Epithelial cell of esophagus (primary cell): ENCODE results near the gene ADAM33.

Experiments
- DNase-seq: peaks from one replicate; pipeline ENCODE4 v3.0.0; 2010; ENCODE audit warnings: low read depth
- H3K4me3 ChIP-seq: 2 replicates; pipeline ENCODE4 v1.5.1; 2011; ENCODE audit warnings: mild to moderate bottlenecking, low read length, control low read depth
- CTCF ChIP-seq: IDR thresholded peaks from 2 replicates; pipeline ENCODE4 v1.5.1; 2011; ENCODE audit warnings: low read depth, mild to moderate bottlenecking, low read length, control low read depth, inconsistent platforms; ENCODE audit not compliant: insufficient read depth; ENCODE audit errors: missing control alignments

ADAM33 gene

DNA sequence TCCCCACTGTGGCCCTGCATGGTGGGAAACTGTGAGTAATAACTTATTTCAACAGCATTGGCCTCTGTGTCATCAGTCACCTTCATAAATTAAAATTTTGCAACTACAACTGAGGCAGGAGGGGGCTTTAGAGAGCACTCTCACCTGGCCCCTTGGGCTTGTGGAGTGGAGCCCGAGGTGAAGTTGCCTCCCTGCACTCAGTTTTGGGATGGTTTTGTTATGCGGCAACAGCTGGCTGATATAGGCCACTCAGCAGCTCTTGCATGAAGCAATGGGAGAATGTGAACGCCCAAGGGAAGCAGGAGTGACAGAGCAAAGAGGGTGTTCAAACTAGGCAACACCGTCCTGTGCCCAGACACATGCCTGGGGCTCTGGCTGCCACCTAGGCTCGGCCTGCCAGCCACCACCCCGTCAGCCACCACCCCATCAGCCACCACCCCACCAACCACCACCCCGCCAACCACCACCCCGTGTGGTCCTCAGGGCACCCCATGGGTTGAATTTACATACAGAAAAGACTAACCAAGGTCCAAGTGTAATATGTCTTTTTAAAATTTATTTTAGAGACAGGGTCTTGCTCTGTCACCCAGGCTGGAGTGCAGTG lies 14.3 kb downstream of the ADAM33 start:
- TF ChIP-seq CTCF = no peak
- no peak overlapping the region for H3K4me3 ChIP-seq
- DNase-seq = no peak

GRCh38 chr20:3663858-3664257 lies 18.0 kb downstream of the ADAM33 start:
- no peak overlapping the region for H3K4me3 ChIP-seq
- DNase-seq = no peak
- no peak for TF ChIP-seq CTCF

DNA sequence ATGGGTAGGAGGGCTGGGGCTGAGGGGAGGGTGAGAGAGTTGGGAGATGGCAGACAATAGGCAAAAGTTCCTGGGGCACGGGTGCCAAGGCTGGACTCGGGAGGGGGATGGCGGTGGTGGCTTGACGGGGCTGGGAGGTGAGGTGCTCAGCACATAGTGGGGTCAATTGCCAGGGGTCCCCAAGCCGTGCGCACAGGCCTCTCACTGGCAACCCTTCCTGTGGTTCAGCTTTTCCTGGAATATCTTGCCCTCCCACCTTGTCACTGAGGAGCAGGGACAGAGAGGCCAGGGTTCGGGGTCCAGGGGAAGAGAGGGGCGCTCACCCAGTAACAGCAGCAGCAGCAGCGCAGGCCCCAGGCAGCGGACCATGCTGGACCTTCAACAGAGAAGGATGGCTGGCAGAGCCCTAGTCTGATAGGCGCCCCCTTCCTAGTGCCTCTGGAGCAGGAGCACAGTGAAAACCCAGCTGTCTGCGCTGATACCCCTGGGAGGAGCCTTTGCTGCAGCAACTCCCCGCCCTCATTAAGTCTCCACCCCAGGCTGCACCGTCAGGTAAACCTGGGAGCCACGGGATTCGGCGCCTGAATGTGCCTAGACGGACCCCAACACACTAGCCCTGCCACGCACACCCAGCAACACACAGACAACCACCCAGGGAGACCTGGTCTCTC lies 18.6 kb downstream of the ADAM33 start, which contains the start of gene GFRA4:
GFRA4 (minus strand) TSS at position 369 of the 671 bp plus-strand sequence; CDS start at position 369, 0 bp downstream.
- H3K4me3 ChIP-seq = no peak within 1 kb of the TSS
- no peak for DNase-seq
- TF ChIP-seq CTCF = no peak

GRCh38 chr20:3661814-3662665 lies 19.8 kb downstream of the ADAM33 start:
- DNase-seq = no peak
- no peak for TF ChIP-seq CTCF
- no peak overlapping the region for H3K4me3 ChIP-seq

- no peak for TF ChIP-seq CTCF
- no peak overlapping the region for H3K4me3 ChIP-seq
- DNase-seq = no peak
Measured at GRCh38 chr20:3661060-3661813, 20.6 kb downstream of the ADAM33 start.

DNA sequence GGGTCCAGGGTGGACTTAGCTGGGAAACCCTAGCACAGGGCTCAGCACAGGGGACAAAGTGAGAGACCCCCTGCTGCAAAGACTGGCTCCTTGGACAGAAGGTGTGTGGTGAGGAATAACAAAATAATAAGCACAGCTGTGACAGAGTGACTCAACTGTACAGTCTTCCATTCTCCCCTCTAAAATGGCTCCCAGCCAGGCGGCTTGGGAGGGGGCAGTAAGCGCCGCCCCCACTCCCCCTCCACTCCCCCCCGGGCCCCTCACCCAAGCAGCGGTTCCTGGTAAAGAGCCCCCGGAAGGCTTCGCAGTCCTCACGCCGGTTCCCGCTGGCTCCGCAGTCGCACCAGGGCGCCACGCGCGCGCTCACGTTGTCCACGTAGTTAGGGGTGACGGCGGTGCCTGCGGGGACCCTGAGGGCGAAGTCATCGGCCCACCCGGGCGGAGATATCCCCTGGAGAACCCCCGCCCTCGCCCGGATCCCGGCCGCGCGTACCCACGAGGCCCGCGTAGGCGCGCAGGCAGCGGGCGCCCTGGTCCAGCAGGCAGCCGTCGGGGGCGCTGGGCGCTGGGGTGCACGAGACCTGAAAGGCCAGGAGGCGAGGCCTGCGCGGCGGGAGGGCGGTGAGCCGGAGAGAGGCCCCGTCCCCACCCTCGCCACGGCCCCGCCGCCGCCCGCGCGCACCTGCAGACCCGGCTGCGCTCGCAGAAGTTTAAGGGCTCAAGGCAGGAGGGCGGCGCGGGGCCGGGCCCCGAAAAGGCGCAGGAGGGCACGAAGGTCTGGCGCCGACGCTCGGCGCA lies 21.3 kb downstream of the ADAM33 start:
- DNase-seq = no peak
- TF ChIP-seq CTCF = no peak
- no peak overlapping the region for H3K4me3 ChIP-seq
